GM12878 (cell line): ENCODE measurements around the gene CEBPB. TPM values are rescaled to one million over a fixed set of nuclear protein-coding genes. Genes with fewer than 3 reads are reported as not detected.

ENCODE experiments used
- ATAC-seq: fragments of 200-7000 bp; cut with Tn5 transposase; 3 replicates; pipeline ENCODE4 v1.9.1; 2020; ENCODE audit warnings: mild to moderate bottlenecking, moderate library complexity
- BruUV-seq: library from RNA; stranded (reverse); fragments of 400-500 nt; replicated peaks from 2 replicates; lab custom pipeline; 2021; lab: Mats Ljungman, UMichigan
- CTCF ChIA-PET: fragments of 300-600 bp; sonication (Branson Sonifier 250); formaldehyde crosslinking; extraction: SDS; loops from one replicate; lab custom pipeline; 2021; ENCODE audit warnings: inconsistent platforms; lab: Yijun Ruan, JAX
- POLR2A ChIA-PET: fragments of 350-600 bp; formaldehyde crosslinking; extraction: SDS; loops from one replicate; lab custom pipeline; 2021; ENCODE audit warnings: inconsistent platforms; lab: Charles Lee
- RAD21 ChIA-PET: fragments of 300-600 bp; sonication (Branson Sonifier 250); formaldehyde crosslinking; loops from one replicate; lab custom pipeline; 2023; ENCODE audit warnings: antibody characterized with exemption; ENCODE audit not compliant: unreplicated experiment; lab: Charles Lee
- SMC1A ChIA-PET: fragments of 300-600 bp; sonication (Branson Sonifier 250); formaldehyde crosslinking; loops from one replicate; lab custom pipeline; 2023; ENCODE audit not compliant: unreplicated experiment, uncharacterized antibody; lab: Charles Lee
- DNase-seq: peaks from one replicate; pipeline ENCODE4 v3.0.0-alpha.2; 2011; ENCODE audit warnings: low read depth, low spot score
- FAIRE-seq: peaks from 3 replicates; lab custom pipeline; 2011; peaks lifted over from hg19 to GRCh38; lab: Jason Lieb, UNC
- H2AFZ ChIP-seq: 2 replicates; pipeline ENCODE4 v1.6.0; 2011; ENCODE audit warnings: low read depth, low read length, control low read depth; ENCODE audit not compliant: control insufficient read depth
- H3K27ac ChIP-seq: 2 replicates; pipeline ENCODE4 v1.5.1; 2011; ENCODE audit warnings: control low read depth; ENCODE audit not compliant: control insufficient read depth, insufficient read depth
- H3K27me3 ChIP-seq, 2 experiments: replicated peaks in 1 of 2; 2 replicates each; pipeline versions ENCODE4 v1.6.0 to v1.6.1; 2011; ENCODE audit warnings: low read length in 1 of 2; ENCODE audit not compliant: control insufficient read depth in 2 of 2, insufficient read depth in 2 of 2
- H3K36me3 ChIP-seq, 2 experiments: 2 replicates each; pipeline ENCODE4 v1.5.1; 2011; ENCODE audit warnings: low read length in 1 of 2; ENCODE audit not compliant: control insufficient read depth in 2 of 2, insufficient read depth in 2 of 2
- H3K4me1 ChIP-seq: 2 replicates; pipeline ENCODE4 v1.6.1; 2011; ENCODE audit warnings: mild to moderate bottlenecking, low read length, moderate library complexity, mixed read lengths; ENCODE audit not compliant: control insufficient read depth, insufficient read depth
- H3K4me2 ChIP-seq: 2 replicates; pipeline ENCODE4 v1.6.0; 2011; ENCODE audit warnings: control low read depth; ENCODE audit not compliant: control insufficient read depth, insufficient read depth
- H3K4me3 ChIP-seq: fragments of 200-600 bp; sonication (generic); 2 replicates; pipeline ENCODE4 v1.5.1; 2016
- H3K79me2 ChIP-seq: 2 replicates; pipeline ENCODE4 v1.6.0; 2011; ENCODE audit warnings: low read length; ENCODE audit not compliant: control insufficient read depth, insufficient read depth
- H3K9ac ChIP-seq: 2 replicates; pipeline ENCODE4 v1.8.0; 2011; ENCODE audit warnings: low read length, control low read depth, mixed read lengths; ENCODE audit not compliant: control insufficient read depth, insufficient read depth
- H3K9me3 ChIP-seq: replicated peaks from 3 replicates; pipeline ENCODE4 v1.5.1; 2011; ENCODE audit warnings: mild to moderate bottlenecking, low read length; ENCODE audit not compliant: control insufficient read depth, insufficient read depth
- H4K20me1 ChIP-seq: 2 replicates; pipeline ENCODE4 v1.6.0; 2011; ENCODE audit not compliant: control insufficient read depth, insufficient read depth
- CBX3 ChIP-seq: fragments of 200-600 bp; sonication (generic); IDR thresholded peaks from 2 replicates; pipeline ENCODE4 v1.6.1; 2016; ENCODE audit warnings: low read depth, borderline replicate concordance
- CHD2 ChIP-seq: IDR thresholded peaks from 2 replicates; pipeline ENCODE4 v1.6.1; 2011; ENCODE audit warnings: low read depth, low read length, improper control_type of control experiment, borderline replicate concordance
- CHD4 ChIP-seq: fragments of 200-600 bp; sonication (generic); IDR thresholded peaks from 2 replicates; pipeline ENCODE4 v1.6.1; 2016; ENCODE audit warnings: mild to moderate bottlenecking
- NFYA ChIP-seq: IDR thresholded peaks from 2 replicates; pipeline ENCODE4 v1.6.1; 2011; ENCODE audit warnings: low read depth, mild to moderate bottlenecking, low read length, improper control_type of control experiment, borderline replicate concordance
- RAD21 ChIP-seq: IDR thresholded peaks from 2 replicates; pipeline ENCODE4 v1.6.1; 2011; ENCODE audit warnings: mild to moderate bottlenecking, low read depth, low read length, moderate library complexity; ENCODE audit not compliant: insufficient read depth
- SMAD1 ChIP-seq: fragments of 450-650 bp; IDR thresholded peaks from 2 replicates; pipeline ENCODE4 v1.6.1; 2018; ENCODE audit warnings: mild to moderate bottlenecking, low read depth; ENCODE audit not compliant: partially characterized antibody
- TCF3 ChIP-seq: IDR thresholded peaks from 2 replicates; pipeline ENCODE4 v1.6.1; 2012; ENCODE audit warnings: low read depth, mild to moderate bottlenecking, low read length, borderline replicate concordance; ENCODE audit not compliant: insufficient read depth
- YY1 ChIP-seq: IDR thresholded peaks from 2 replicates; pipeline ENCODE4 v1.6.1; 2011; ENCODE audit warnings: low read depth, mild to moderate bottlenecking, low read length
- ZBTB40 ChIP-seq: fragments of 450-650 bp; IDR thresholded peaks from 2 replicates; pipeline ENCODE4 v1.6.1; 2016; ENCODE audit warnings: mild to moderate bottlenecking, moderate library complexity, borderline replicate concordance
- WGBS: methylation state at CpG from one replicate; pipeline ENCODE4 v1.1.6; 2016; ENCODE audit warnings: low lambda C conversion rate; ENCODE audit not compliant: insufficient replicate concordance, insufficient coverage; ENCODE audit errors: missing lambda C conversion rate; 5-methylcytosine and 5-hydroxymethylcytosine counted together
- in situ Hi-C: fragments of 300-500 bp; cut with MboI; formaldehyde crosslinking; loops from 9 replicates; pipeline ENCODE4 v1.14.3; 2018; ENCODE audit warnings: mixed read lengths
- intact Hi-C: fragments of 100-400 bp; cut with micrococcal nuclease; formaldehyde crosslinking; loops from one replicate; pipeline ENCODE4 v1.14.2; 2022; ENCODE audit not compliant: unreplicated experiment
- polyA plus RNA-seq, 11 experiments: library from polyadenylated mRNA; depleted of rRNA in 4 of 11; unstranded in 6 of 11; stranded (reverse) in 5 of 11; fragments of >200 nt; fragmentation: Nextera tagmentation in 4 of 11; fragmentation: Illumina TruSeq in 1 of 11; extraction: Ambion mirVana in 4 of 11; extraction: Trizol in 1 of 11; gene quantifications; 1 replicate in 1 of 11; 2 replicates in 10 of 11; pipeline versions ENCODE4 v1.2.1 to v1.2.3, GENCODE V29; 2011 to 2016; ENCODE audit warnings: inconsistent platforms in 2 of 11, missing spikeins in 2 of 11, low read depth in 1 of 11
- total RNA-seq, 4 experiments: library from RNA; depleted of rRNA in 3 of 4; stranded (reverse); fragments of >200 nt in 3 of 4; fragmentation: Illumina TruSeq in 1 of 4; extraction: Trizol in 1 of 4; gene quantifications; 2 replicates each; pipeline versions ENCODE4 v1.2.1 to v1.2.3, GENCODE V29; 2013 to 2021
- TF ChIP-seq, protein P1 (sequence below): fragments of 450-650 bp; IDR thresholded peaks from 2 replicates; pipeline ENCODE4 v1.6.1; 2017; ENCODE audit warnings: mild to moderate bottlenecking, low read depth, inconsistent platforms; ENCODE audit not compliant: poor library complexity, severe bottlenecking

Gene CEBPB
- total and polyA plus RNA-seq, 10 of the 15 experiments (the other 5 are each of a cell fraction or from before 2014, with no cell fraction given), result 0.18 to 8.8 (median 1.6) TPM

GRCh38 chr20:50196248-50196647, 5.6 kb downstream of the CEBPB start:
- SMC1A ChIA-PET, result no interaction called here
- TF ChIP-seq, protein P1, sequence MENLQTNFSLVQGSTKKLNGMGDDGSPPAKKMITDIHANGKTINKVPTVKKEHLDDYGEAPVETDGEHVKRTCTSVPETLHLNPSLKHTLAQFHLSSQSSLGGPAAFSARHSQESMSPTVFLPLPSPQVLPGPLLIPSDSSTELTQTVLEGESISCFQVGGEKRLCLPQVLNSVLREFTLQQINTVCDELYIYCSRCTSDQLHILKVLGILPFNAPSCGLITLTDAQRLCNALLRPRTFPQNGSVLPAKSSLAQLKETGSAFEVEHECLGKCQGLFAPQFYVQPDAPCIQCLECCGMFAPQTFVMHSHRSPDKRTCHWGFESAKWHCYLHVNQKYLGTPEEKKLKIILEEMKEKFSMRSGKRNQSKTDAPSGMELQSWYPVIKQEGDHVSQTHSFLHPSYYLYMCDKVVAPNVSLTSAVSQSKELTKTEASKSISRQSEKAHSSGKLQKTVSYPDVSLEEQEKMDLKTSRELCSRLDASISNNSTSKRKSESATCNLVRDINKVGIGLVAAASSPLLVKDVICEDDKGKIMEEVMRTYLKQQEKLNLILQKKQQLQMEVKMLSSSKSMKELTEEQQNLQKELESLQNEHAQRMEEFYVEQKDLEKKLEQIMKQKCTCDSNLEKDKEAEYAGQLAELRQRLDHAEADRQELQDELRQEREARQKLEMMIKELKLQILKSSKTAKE, result no peak
- no peak for TF ChIP-seq CHD2
- no peak for TF ChIP-seq RAD21
- TF ChIP-seq SMAD1, result no peak
- no peak for DNase-seq
- no peak for FAIRE-seq
- no peaks in the 10 kb centered on the region for H3K27me3 ChIP-seq
- H3K4me1 ChIP-seq, result peaks cover 7% of the 10 kb centered on the region
- WGBS, result 91% methylated on average over 4 of the region's 4 CpGs
- RAD21 ChIA-PET, result no interaction called here
- BruUV-seq, result no TSS peak
- intact Hi-C loops (no loop called here), in situ Hi-C loops (no loop called here)
- no peak for ATAC-seq
- CTCF ChIA-PET, result no interaction called here
- H3K9me3 ChIP-seq, result no peaks in the 10 kb centered on the region; the same call in 2 of the 3 replicates
- no peak overlapping the region for H3K9ac ChIP-seq
- H4K20me1 ChIP-seq, result no peaks in the 10 kb centered on the region
- no peak overlapping the region for H3K4me2 ChIP-seq
- no peaks in the 10 kb centered on the region for H3K36me3 ChIP-seq
- H3K4me3 ChIP-seq, result no peak overlapping the region
- H2AFZ ChIP-seq, result no peak overlapping the region
- H3K79me2 ChIP-seq, result peaks cover 12% of the 10 kb centered on the region
- H3K27ac ChIP-seq, result no peak overlapping the region
- POLR2A ChIA-PET, result no interaction called here

GRCh38 chr20:50196896-50197295, 6.3 kb downstream of the CEBPB start:
- RAD21 ChIA-PET, result no interaction called here
- Histone ChIP-seq H3K4me3 (no peak overlapping the region), H4K20me1 (no peaks in the 10 kb centered on the region), H2AFZ (no peak overlapping the region), H3K27me3 (no peaks in the 10 kb centered on the region), H3K9ac (no peak overlapping the region), H3K79me2 (peaks cover 12% of the 10 kb centered on the region), H3K36me3 (no peaks in the 10 kb centered on the region), H3K4me2 (no peak overlapping the region), H3K27ac (no peak overlapping the region), H3K9me3 (no peaks in the 10 kb centered on the region; the same call in 2 of the 3 replicates), H3K4me1 (peaks cover 7% of the 10 kb centered on the region)
- POLR2A ChIA-PET, result no interaction called here
- ATAC-seq, result no peak
- SMC1A ChIA-PET, result interaction anchor here (0.9 kb wide), 1 partner anchor 153 kb away, joined by 6 read pairs; no protein-coding TSS in a partner anchor
- no peak for DNase-seq
- FAIRE-seq, result no peak
- in situ Hi-C loops, result no loop called here
- 71% methylated on average over 6 of the region's 6 CpGs for WGBS
- CTCF ChIA-PET, result no interaction called here
- intact Hi-C loops, result no loop called here
- BruUV-seq, result no TSS peak
- TF ChIP-seq CBX3, result no peak
- no peak for TF ChIP-seq CHD4
- no peak for TF ChIP-seq TCF3
- no peak for TF ChIP-seq ZBTB40
- TF ChIP-seq NFYA, result no peak
- no peak for TF ChIP-seq YY1
